Heart left ventricle (tissue), 13 donors: ENCODE measurements around the gene ZMIZ1.

ENCODE experiments used
- POLR2A ChIP-seq, 2 donors: fragments of 450-650 bp; IDR thresholded peaks; one replicate each; pipeline ENCODE4 v1.6.1; 2017; ENCODE audit warnings: antibody characterized with exemption in 2 of 2, mild to moderate bottlenecking in 2 of 2, moderate library complexity in 2 of 2
- TF ChIP-seq, protein P1 (sequence below), 12 donors: fragments of 200-600 bp; sonication (generic) in 4 of 12; IDR thresholded peaks; one replicate each; pipeline versions ENCODE4 v1.5.0 to v1.8.0; 2018 to 2022; ENCODE audit warnings: antibody characterized with exemption in 12 of 12, mild to moderate bottlenecking in 5 of 12
- donor health status: ischemic (EF 13 %, LVEDD 7.1; RV severe dilation, severe dysfunction).
- donor health status: DM: no; HTN: yes; CAD: no.
- donor health status: DM: no; HTN: no; CAD: no.
- donor health status: ischemic (EF 25% LVEDD 6.9; RV normal size, moderate dysfunction).
- donor health status: ischemic (EF 25% LVEDD 5.7; RV mildly dilated, moderate dysfunction).
- donor health status: ischemic (EF 35%, LVEDD 5.7; RV mildly dilated, moderate dysfunction).
- donor health status: nonischemic (EF 11% LVEDD 7.7; RV severe dilation, severe dysfunction).
- donor health status: DM: yes; HTN: yes; CAD: no.
- donor health status: PGD.
- donor health status: ischemic (EF 29% LVEDD 5.4; RV normal size, mild dysfunction).
- donor health status: nonischemic (EF 23%, LVEDD 6.1; RV moderate dilation, normal function).

DNA sequence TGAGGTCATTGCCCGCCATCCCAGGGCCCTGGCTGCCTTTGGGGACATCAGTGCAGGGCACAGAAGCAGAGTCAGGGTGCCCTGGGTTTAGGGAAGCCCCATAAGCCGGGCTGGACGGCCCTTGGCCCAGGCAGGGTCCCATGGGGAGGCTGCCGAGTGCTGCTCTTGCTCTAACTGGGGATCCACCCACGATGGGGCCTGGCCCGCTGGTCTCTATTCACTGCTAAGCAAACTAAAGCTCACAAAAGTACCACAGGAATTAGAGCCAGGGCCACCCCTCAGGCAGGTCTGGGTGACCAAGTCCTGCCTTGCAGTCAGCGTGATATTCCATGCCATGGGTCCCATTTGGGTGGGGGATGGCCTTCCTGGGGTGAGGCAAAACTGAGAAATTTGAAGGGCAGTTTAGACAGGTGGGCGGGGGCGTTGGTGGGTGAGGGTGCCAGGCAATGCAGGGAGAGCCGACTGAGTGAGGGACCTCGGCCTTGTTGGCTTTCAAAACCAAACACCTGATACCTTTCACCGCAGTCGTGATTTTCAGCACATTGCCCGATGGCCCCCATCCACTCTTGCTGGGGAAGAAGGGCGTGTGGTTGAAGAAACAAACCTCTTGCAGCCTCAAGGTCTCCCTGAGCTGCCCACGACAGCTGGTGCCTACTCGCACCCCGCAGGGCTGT is 185.7 kb downstream of the ZMIZ1 start:
- no peak for TF ChIP-seq POLR2A (IDR thresholded peaks at IDR 0.05)
- TF ChIP-seq, protein P1, sequence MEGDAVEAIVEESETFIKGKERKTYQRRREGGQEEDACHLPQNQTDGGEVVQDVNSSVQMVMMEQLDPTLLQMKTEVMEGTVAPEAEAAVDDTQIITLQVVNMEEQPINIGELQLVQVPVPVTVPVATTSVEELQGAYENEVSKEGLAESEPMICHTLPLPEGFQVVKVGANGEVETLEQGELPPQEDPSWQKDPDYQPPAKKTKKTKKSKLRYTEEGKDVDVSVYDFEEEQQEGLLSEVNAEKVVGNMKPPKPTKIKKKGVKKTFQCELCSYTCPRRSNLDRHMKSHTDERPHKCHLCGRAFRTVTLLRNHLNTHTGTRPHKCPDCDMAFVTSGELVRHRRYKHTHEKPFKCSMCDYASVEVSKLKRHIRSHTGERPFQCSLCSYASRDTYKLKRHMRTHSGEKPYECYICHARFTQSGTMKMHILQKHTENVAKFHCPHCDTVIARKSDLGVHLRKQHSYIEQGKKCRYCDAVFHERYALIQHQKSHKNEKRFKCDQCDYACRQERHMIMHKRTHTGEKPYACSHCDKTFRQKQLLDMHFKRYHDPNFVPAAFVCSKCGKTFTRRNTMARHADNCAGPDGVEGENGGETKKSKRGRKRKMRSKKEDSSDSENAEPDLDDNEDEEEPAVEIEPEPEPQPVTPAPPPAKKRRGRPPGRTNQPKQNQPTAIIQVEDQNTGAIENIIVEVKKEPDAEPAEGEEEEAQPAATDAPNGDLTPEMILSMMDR (IDR thresholded peaks at IDR 0.05) = no peak
